Measurements from ENCODE around the gene STXBP2.

STXBP2 gene

DNA sequence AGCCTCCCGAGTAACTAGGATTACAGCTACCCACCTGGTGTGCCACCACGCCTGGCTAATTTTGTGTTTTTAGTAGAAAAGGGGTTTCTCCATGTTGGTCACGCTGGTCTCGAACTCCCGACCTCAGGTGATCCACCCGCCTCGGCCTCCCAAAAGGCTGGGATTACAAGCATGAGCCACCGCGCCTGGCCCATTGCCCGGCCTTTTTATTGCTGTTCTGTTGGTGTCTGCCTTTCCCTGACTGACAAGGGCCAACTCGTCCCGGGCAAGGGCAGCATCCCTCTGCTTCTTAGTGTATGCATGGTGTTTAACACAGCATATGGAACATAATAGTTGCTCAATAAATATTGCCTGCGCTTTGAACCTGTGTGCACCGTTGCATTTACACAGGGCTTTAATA, 25.7 kb downstream of the STXBP2 start:
- Histone ChIP-seq H3K9ac (no peak overlapping the region), H3K4me2 (ENCODE audit: low read length) (no peak overlapping the region), H3K27ac (no peak overlapping the region), H3K79me2 (no peaks in the 10 kb centered on the region), H3K27me3 (ENCODE audit: control insufficient read depth, insufficient read depth, low read length) (peaks cover 3% of the 10 kb centered on the region), H3K4me1 (no peaks in the 10 kb centered on the region), H3K4me3 (ENCODE audit: low read depth, low read length) (no peak overlapping the region), H2AFZ (no peak overlapping the region), H3K9me3 (ENCODE audit: control insufficient read depth, low read length) (no peaks in the 10 kb centered on the region), H3K36me3 (ENCODE audit: control insufficient read depth, insufficient read depth, low read length) (no peaks in the 10 kb centered on the region)
- TF ChIP-seq, protein P1, sequence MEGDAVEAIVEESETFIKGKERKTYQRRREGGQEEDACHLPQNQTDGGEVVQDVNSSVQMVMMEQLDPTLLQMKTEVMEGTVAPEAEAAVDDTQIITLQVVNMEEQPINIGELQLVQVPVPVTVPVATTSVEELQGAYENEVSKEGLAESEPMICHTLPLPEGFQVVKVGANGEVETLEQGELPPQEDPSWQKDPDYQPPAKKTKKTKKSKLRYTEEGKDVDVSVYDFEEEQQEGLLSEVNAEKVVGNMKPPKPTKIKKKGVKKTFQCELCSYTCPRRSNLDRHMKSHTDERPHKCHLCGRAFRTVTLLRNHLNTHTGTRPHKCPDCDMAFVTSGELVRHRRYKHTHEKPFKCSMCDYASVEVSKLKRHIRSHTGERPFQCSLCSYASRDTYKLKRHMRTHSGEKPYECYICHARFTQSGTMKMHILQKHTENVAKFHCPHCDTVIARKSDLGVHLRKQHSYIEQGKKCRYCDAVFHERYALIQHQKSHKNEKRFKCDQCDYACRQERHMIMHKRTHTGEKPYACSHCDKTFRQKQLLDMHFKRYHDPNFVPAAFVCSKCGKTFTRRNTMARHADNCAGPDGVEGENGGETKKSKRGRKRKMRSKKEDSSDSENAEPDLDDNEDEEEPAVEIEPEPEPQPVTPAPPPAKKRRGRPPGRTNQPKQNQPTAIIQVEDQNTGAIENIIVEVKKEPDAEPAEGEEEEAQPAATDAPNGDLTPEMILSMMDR (IDR thresholded peaks at IDR 0.05), result no peak

- Histone ChIP-seq H3K4me2 (ENCODE audit: low read length) (no peak overlapping the region), H3K9ac (no peak overlapping the region), H3K4me3 (ENCODE audit: low read depth, low read length) (no peak overlapping the region), H3K9me3 (ENCODE audit: control insufficient read depth, low read length) (no peaks in the 10 kb centered on the region), H3K79me2 (no peaks in the 10 kb centered on the region), H3K27ac (no peak overlapping the region), H2AFZ (no peak overlapping the region), H3K27me3 (ENCODE audit: control insufficient read depth, insufficient read depth, low read length) (peaks cover 3% of the 10 kb centered on the region), H3K36me3 (ENCODE audit: control insufficient read depth, insufficient read depth, low read length) (no peaks in the 10 kb centered on the region), H3K4me1 (no peaks in the 10 kb centered on the region)
- TF ChIP-seq, protein P1 (IDR thresholded peaks at IDR 0.05), result no peak
These were observed 26.8 kb downstream of the STXBP2 start for GRCh38 chr19:7663706-7664105.

- no peaks in the 10 kb centered on the region for H3K4me1 ChIP-seq
- no peaks in the 10 kb centered on the region for H3K36me3 ChIP-seq (ENCODE audit: control insufficient read depth, insufficient read depth, low read length)
- H3K4me2 ChIP-seq (ENCODE audit: low read length), result no peak overlapping the region
- H3K9me3 ChIP-seq (ENCODE audit: control insufficient read depth, low read length), result no peaks in the 10 kb centered on the region
- no peak overlapping the region for H2AFZ ChIP-seq
- TF ChIP-seq, protein P1 (IDR thresholded peaks at IDR 0.05), result no peak
- no peak overlapping the region for H3K27ac ChIP-seq
- H3K79me2 ChIP-seq, result no peaks in the 10 kb centered on the region
- H3K27me3 ChIP-seq (ENCODE audit: control insufficient read depth, insufficient read depth, low read length), result peaks cover 3% of the 10 kb centered on the region
- no peak overlapping the region for H3K4me3 ChIP-seq (ENCODE audit: low read depth, low read length)
- no peak overlapping the region for H3K9ac ChIP-seq
These were observed 28.2 kb downstream of the STXBP2 start for GRCh38 chr19:7665076-7665475.

GRCh38 chr19:7668842-7669241, 31.9 kb downstream of the STXBP2 start, which contains the start of gene RETN:
TSS of gene RETN (plus strand) at chr19:7669049. CDS start at chr19:7669327, 278 bp downstream.
- no peak within 1 kb of the TSS for H2AFZ ChIP-seq
- no peaks in the 10 kb centered on the region for H3K27me3 ChIP-seq (ENCODE audit: control insufficient read depth, insufficient read depth, low read length)
- TF ChIP-seq, protein P1 (IDR thresholded peaks at IDR 0.05), result no peak
- no peaks in the 10 kb centered on the region for H3K79me2 ChIP-seq
- no peaks in the 10 kb centered on the region for H3K4me1 ChIP-seq
- no peak within 1 kb of the TSS for H3K4me2 ChIP-seq (ENCODE audit: low read length)
- H3K9ac ChIP-seq, result no peak within 1 kb of the TSS
- no peaks in the 10 kb centered on the region for H3K9me3 ChIP-seq (ENCODE audit: control insufficient read depth, low read length)
- no peak within 1 kb of the TSS for H3K27ac ChIP-seq
- H3K4me3 ChIP-seq (ENCODE audit: low read depth, low read length), result no peak within 1 kb of the TSS
- no peaks in the 10 kb centered on the region for H3K36me3 ChIP-seq (ENCODE audit: control insufficient read depth, insufficient read depth, low read length)

DNA sequence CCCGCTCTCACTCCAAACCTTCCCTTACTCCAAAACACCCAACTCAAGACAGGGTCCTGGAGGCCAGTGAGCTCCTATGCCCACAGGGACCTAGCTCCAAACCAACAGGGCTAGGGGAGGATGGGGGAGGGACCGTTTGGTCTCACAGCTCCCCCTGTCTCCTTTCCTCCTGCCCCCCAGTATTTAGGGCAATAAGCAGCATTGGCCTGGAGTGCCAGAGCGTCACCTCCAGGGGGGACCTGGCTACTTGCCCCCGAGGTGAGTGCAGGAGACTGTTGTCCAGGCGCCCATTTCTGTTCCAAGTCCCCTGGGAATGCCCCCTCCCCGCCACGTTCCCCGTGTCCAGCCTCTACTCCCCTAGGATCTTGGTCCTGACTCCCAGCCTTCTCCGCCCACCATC, 32.7 kb downstream of the STXBP2 start:
- Histone ChIP-seq H3K9me3 (ENCODE audit: control insufficient read depth, low read length) (no peaks in the 10 kb centered on the region), H3K27me3 (ENCODE audit: control insufficient read depth, insufficient read depth, low read length) (no peaks in the 10 kb centered on the region)

More for the DNA sequence above, 32.7 kb downstream of the STXBP2 start:
- Histone ChIP-seq H3K9ac (no peak overlapping the region), H2AFZ (no peak overlapping the region), H3K4me3 (ENCODE audit: low read depth, low read length) (no peak overlapping the region), H3K4me1 (no peaks in the 10 kb centered on the region), H3K4me2 (ENCODE audit: low read length) (no peak overlapping the region), H3K27ac (no peak overlapping the region), H3K36me3 (ENCODE audit: control insufficient read depth, insufficient read depth, low read length) (no peaks in the 10 kb centered on the region), H3K79me2 (no peaks in the 10 kb centered on the region)
- TF ChIP-seq, protein P1 (IDR thresholded peaks at IDR 0.05), result no peak

All from parathyroid adenoma (tissue), 2 donors.